Activated T-cell treated with anti-CD3 and anti-CD28 coated beads, Interleukin-2, amount 50 U/mL, for 72 hours (primary cell): ENCODE measurements around the gene KCNQ2. TPM values are rescaled to one million over a fixed set of nuclear protein-coding genes. Genes with fewer than 3 reads are reported as not detected.

ENCODE experiments used
- ATAC-seq, 2 donors: fragments of 150-1000 bp; cut with Tn5 transposase; replicated peaks in 1 of 2; 2 replicates each; pipeline ENCODE4 v1.10.0; 2021; ENCODE audit warnings: moderate library complexity in 2 of 2, mild to moderate bottlenecking in 1 of 2
- DNase-seq, 2 donors: peaks; one replicate each; pipeline ENCODE4 v3.0.0; 2021 to 2022; ENCODE audit warnings: mixed read lengths in 1 of 2
- H3K27ac Mint-ChIP-seq: one replicate; pipeline ENCODE4 v1.8.0; 2022; ENCODE audit warnings: mild to moderate bottlenecking, moderate library complexity, mixed read lengths
- H3K27me3 Mint-ChIP-seq: one replicate; pipeline ENCODE4 v1.8.0; 2022; ENCODE audit warnings: low read depth, mixed read lengths
- H3K36me3 Mint-ChIP-seq, 2 donors: one replicate each; pipeline ENCODE4 v1.8.0; 2022; ENCODE audit warnings: mixed read lengths in 2 of 2, mild to moderate bottlenecking in 1 of 2; ENCODE audit not compliant: insufficient read depth in 2 of 2
- H3K4me1 Mint-ChIP-seq: one replicate; pipeline ENCODE4 v1.8.0; 2022; ENCODE audit warnings: low read depth, mixed read lengths
- H3K4me3 Mint-ChIP-seq, 2 donors: one replicate each; pipeline ENCODE4 v1.8.0; 2022; ENCODE audit warnings: mild to moderate bottlenecking in 2 of 2, mixed read lengths in 2 of 2, moderate library complexity in 2 of 2
- H3K9me3 Mint-ChIP-seq, 2 donors: one replicate each; pipeline ENCODE4 v1.8.0; 2022; ENCODE audit warnings: mixed read lengths in 2 of 2
- total RNA-seq, 2 donors: library from RNA; stranded (reverse); gene quantifications; one replicate each; pipeline ENCODE4 v1.2.3, GENCODE V29; 2022

The KCNQ2 gene
- total RNA-seq, 2 donors from 2014 or later: 0.44 to 0.65 TPM

DNA sequence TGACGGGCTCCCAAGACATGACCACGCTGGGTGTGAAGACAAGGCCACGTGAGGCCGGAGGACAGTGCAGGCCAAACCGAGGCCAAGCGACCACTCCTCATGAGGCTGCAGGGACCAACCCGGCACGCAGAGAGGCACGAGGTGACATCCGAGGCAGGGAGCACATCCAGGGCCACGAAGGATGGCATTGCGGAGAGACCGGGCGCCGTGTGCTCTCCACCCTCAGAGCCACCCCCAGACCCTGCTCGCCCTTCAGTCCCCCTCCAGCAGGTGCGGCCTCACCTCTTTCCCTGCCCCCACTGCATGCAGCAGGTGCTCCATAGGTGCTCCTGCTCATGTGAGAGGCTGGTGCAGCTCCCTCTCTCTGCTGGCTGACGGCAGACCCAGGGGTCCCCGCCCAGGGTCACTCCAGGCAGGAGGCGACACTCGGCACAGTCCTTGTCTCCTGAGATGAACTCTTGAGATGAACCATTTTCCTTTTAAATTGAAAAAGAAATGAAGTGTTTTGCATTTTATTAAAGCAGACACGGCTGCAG, 77.5 kb downstream of the KCNQ2 start:
- Mint-ChIP-seq H3K4me1 (no peaks in the 10 kb centered on the region), H3K27ac (no peak overlapping the region), H3K27me3 (no peaks in the 10 kb centered on the region), H3K4me3 (no peak overlapping the region), H3K9me3 (no peaks in the 10 kb centered on the region), H3K36me3 (no peaks in the 10 kb centered on the region)
- ATAC-seq (no peak), DNase-seq (no peak)

DNA sequence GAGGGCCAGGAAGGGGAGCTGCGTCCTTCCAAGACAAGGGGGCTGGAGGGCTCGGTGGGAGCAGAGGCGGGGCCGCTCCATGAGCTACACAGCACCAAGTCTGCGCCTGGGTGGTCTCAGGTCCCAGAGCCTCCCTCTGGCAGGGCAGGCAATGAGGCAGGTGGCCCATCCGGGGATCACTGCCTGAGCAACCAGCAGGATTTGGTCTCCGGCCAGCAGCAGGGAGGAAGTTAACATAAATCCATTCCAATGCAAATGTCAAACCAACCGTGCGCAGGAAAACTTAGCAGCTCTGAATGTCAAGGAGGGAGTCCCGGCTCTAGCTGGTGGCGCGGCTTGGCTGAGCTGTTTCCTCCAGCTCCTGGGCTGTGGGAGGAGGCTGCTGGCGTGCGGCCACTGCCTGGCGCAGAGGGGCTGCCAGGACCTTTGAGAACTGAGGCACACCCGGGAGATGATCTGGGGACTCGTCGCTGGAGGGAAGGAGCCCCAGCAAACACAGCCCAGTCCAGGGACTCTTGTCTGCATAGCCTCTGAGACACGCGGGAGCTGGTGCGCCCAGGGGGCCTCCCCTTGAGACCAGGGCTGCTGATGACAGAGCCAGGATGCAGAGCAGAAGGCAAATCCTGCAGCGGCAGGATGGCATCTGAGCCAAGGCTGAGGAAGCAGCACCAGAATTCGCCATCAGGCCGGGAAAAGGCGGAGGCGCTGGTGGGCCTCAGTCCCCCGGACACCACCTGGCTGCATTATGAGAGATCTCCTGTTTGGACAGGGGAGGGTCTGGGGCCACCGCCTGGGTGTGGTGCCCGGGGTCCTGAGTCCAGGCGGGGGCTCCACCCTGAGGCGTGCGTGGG, 78.2 kb downstream of the KCNQ2 start:
- no peak for DNase-seq
- H3K36me3 Mint-ChIP-seq: no peaks in the 10 kb centered on the region
- no peak overlapping the region for H3K27ac Mint-ChIP-seq
- H3K9me3 Mint-ChIP-seq: no peaks in the 10 kb centered on the region
- no peak overlapping the region for H3K4me3 Mint-ChIP-seq
- H3K4me1 Mint-ChIP-seq: no peaks in the 10 kb centered on the region
- ATAC-seq: no peak
- H3K27me3 Mint-ChIP-seq: no peaks in the 10 kb centered on the region

DNA sequence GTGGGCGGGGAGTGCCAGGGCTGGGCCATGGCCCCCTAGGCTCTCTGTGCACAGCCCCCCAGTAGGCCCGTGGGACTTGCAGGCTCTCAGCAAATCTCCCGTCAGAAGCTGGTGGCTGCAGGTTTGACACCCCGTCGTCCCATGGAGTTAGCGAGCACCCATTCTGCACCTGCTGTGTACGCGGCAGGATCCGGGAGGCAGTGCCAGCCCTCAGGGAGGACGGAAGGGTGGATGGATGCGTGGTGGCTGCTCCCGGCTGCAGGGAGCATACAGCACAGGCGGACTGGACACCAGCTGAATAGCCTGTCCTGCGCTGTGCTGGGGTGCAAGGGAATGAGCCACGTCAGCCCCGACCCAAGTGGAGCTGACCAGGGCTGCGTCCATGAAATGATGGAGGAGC, 78.9 kb downstream of the KCNQ2 start:
- no peak overlapping the region for H3K27ac Mint-ChIP-seq
- no peak for ATAC-seq
- no peaks in the 10 kb centered on the region for H3K27me3 Mint-ChIP-seq
- H3K4me3 Mint-ChIP-seq: no peak overlapping the region
- DNase-seq: no peak
- H3K9me3 Mint-ChIP-seq: no peaks in the 10 kb centered on the region
- no peaks in the 10 kb centered on the region for H3K4me1 Mint-ChIP-seq
- H3K36me3 Mint-ChIP-seq: no peaks in the 10 kb centered on the region

DNA sequence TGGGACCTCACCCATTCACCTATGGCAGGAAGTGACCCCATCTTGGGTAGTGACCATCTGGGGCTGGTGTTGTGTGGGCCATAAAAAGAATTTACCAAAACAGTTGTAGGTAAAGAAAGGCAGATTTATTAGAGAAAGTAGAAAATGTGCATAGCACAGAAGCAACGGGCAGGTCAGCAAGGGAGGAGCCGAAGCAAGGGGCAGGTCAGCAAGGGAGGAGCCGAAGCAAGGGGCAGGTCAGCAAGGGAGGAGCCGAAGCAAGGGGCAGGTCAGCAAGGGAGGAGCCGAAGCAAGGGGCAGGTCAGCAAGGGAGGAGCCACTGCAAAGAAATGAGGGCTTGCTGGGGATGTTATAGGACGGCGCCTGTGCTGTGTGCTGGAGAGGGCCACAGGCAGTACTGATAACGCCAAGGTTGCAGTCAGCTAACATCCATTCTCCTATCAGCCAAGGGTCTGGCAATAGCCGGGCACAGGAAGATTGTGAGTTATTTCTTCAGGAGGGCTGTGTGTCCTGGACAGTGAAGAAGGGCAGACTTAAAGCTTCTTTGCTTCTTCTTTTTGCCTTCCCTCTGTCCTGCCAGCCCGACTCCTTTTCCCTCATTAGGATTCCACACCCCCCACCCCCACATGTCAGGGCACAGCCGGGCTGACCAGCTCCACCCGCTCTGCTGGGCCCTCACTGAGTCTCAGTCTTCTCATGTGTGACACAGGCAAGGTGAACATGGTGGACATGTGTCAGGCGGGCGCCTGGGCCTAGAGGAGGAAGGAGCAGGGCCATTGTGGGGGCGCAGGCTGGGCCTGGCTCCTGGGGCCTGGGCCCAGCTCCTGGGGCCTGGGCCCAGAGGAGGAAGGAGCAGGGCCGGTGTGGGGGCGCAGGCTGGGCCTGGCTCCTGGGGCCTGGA, 79.7 kb downstream of the KCNQ2 start:
- Mint-ChIP-seq H3K9me3 (peaks cover 3 to 4% of the 10 kb centered on the region in 2 donors), H3K4me3 (no peak overlapping the region), H3K4me1 (no peaks in the 10 kb centered on the region), H3K27me3 (no peaks in the 10 kb centered on the region), H3K27ac (no peak overlapping the region), H3K36me3 (peaks cover 0 to 4% of the 10 kb centered on the region in 2 donors)
- no peak for ATAC-seq
- DNase-seq: no peak

DNA sequence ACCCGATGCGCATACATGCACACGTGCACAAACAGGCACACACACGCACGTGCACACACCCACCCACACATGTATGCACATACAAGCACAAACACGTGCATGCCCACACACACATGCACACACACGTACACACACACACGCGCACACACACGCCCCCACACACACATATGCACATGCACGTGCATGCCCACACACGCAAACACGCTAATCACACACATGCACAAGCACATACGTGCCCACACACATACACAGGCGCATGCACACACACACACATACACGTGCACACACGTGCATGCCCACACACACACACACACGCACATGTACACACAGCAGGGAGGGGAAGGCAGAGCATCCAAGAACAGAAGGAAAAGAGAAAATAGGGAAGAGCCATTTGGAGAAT, 84.5 kb downstream of the KCNQ2 start:
- Mint-ChIP-seq H3K27ac (no peak overlapping the region), H3K4me1 (no peaks in the 10 kb centered on the region), H3K9me3 (peaks cover 18 to 19% of the 10 kb centered on the region in 2 donors), H3K4me3 (no peak overlapping the region), H3K36me3 (peaks cover 10% of the 10 kb centered on the region in 2 donors), H3K27me3 (no peaks in the 10 kb centered on the region)
- ATAC-seq (no peak), DNase-seq (no peak)

DNA sequence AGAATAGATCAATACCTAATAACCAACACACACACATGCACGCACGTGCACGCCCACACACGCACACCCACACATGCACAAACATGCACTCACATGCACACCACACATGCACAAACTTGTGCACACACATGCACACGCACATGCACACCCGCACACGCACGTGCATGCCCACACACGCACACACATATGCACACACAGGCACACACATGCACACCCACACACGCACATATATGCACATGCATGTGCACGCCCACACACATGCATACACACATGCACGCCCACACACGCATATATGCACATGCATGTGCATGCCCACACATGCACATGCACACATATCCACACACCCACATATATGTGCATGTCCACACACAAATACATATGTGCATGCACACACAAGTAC, 85.1 kb downstream of the KCNQ2 start:
- Mint-ChIP-seq H3K27me3 (no peaks in the 10 kb centered on the region), H3K4me3 (no peak overlapping the region), H3K9me3 (peaks cover 18 to 19% of the 10 kb centered on the region in 2 donors), H3K4me1 (no peaks in the 10 kb centered on the region), H3K27ac (no peak overlapping the region), H3K36me3 (peaks cover 10% of the 10 kb centered on the region in 2 donors)
- no peak for ATAC-seq
- DNase-seq: no peak

DNA sequence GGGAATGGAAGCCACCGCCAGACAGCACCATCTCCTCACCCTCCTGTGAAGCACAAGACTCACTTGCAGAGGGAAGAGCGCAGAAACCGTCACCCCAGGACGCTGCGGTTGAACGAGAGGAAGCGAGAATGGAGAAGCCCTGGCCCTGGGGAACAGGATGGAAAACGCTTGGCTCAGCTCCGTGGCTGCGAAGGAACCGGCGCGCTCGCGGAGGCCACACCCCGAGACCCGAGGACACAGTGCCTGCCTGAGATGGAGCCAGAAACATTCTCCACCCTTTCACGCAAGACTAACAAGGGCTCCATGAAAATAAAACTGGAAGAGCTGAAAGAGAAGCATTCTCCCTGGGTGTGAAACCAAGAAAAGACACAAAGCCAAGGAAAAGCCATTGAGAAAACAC, 86.0 kb downstream of the KCNQ2 start:
- Mint-ChIP-seq H3K27me3 (no peaks in the 10 kb centered on the region), H3K4me3 (no peak overlapping the region), H3K27ac (no peak overlapping the region), H3K9me3 (peaks cover 18 to 19% of the 10 kb centered on the region in 2 donors), H3K36me3 (peaks cover 10% of the 10 kb centered on the region in 2 donors), H3K4me1 (no peaks in the 10 kb centered on the region)
- no peak for DNase-seq
- no peak for ATAC-seq

DNA sequence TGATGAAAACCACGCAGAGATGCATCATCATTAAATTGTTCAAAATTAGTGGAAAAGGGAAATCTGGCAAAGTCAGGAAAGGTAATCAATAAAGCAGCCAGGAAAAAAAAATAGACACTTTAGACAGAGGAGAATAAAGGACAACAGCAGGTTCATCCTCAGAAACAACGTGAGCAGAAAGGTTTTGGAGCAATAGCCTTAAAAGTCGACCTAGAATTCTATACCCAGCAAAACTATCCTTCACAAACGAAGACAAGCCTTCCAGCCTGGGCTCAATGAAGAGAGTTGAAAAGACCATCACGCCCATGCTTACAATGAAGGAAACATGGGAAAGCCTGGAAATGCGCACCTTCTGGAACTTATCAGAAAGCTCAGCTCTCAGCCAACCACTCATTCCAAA, 86.6 kb downstream of the KCNQ2 start:
- no peak overlapping the region for H3K27ac Mint-ChIP-seq
- no peaks in the 10 kb centered on the region for H3K4me1 Mint-ChIP-seq
- no peak overlapping the region for H3K4me3 Mint-ChIP-seq
- ATAC-seq (no peak), DNase-seq (no peak)
- H3K9me3 Mint-ChIP-seq: peaks cover 18 to 19% of the 10 kb centered on the region in 2 donors
- peaks cover 10% of the 10 kb centered on the region in 2 donors for H3K36me3 Mint-ChIP-seq
- H3K27me3 Mint-ChIP-seq: no peaks in the 10 kb centered on the region

DNA sequence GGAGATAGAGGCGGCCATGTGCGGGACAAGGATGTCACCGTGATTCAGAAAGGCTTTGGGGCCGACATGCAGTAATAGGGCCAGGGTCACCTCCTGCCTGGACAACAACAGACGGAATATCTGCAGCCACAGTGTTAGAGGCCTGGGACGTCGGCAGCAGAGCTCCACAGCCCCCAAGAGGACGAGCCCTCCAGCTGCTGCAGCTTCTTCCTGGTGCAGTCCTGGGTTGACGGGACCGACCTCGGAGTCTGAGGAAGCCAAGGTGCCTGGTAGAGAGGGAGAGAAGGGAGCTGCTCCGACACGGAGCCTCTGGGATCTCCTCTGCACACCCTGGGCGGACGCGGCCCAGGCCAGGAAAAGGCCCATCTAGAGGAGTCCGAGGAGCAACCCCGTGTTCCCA, 88.1 kb downstream of the KCNQ2 start:
- ATAC-seq (no peak), DNase-seq (no peak)
- Mint-ChIP-seq H3K27ac (no peak overlapping the region), H3K9me3 (peaks cover 18 to 19% of the 10 kb centered on the region in 2 donors), H3K4me1 (no peaks in the 10 kb centered on the region), H3K36me3 (peaks cover 10% of the 10 kb centered on the region in 2 donors), H3K4me3 (no peak overlapping the region), H3K27me3 (peaks cover under 1% of the 10 kb centered on the region)

DNA sequence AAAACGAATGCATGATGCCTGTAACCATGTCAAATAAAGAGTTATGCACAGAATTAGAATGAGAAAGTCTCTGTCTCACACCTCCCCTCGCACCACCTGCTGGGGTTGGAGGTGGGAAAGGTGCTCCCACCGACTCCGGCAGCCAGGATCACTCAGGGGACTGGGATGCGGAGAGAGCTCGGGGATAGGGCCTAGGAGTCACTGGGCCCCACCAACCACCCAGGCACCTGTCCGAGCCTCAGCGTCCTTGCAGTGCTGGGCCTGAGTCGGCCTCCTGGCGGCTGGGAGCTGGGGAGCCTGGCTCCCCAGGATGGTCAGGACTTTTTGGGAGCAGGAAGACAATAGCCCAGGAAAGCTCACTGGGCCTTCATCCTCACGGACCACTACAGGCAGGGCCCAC, 88.9 kb downstream of the KCNQ2 start:
- ATAC-seq (no peak), DNase-seq (no peak)
- no peak overlapping the region for H3K4me3 Mint-ChIP-seq
- H3K4me1 Mint-ChIP-seq: no peaks in the 10 kb centered on the region
- H3K27ac Mint-ChIP-seq: no peak overlapping the region
- H3K36me3 Mint-ChIP-seq: peaks cover 10% of the 10 kb centered on the region in 2 donors
- H3K27me3 Mint-ChIP-seq: peaks cover 6% of the 10 kb centered on the region
- peaks cover 18 to 19% of the 10 kb centered on the region in 2 donors for H3K9me3 Mint-ChIP-seq

DNA sequence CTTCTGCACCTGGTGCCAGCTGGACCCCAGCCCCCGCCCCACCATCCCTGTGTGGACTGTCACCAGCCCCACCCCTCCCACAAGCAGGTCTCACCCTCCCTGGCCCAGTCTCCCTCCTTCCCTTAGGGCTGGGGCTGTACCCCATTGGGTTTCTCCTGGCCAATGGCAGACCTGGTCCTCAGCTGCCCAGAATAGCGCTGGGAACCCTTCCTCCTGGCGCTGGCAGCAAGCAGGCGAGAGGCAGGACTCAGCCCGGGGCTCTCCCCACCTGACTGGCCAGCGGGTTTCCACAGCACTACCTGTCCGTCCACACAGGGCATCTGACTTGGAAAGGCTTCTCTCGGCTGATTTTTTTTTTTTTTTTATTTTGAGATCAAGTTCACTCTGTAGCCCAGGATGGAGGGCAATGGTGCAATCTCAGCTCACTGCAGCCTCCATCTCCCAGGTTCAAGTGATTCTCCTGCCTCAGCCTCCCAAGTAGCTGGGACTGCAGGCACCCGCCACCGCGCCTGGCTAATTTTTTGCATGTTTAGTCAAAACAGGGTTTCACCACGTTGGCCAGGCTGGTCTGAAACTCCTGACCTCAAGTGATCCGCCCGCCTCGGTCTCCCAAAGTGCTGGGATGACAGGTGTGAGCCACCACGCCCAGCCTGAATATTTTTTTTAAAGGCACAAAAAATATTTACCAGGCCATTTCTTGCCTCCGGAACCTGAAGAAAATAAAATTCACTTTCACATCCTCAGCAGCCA, 89.7 kb downstream of the KCNQ2 start:
- Mint-ChIP-seq H3K4me1 (no peaks in the 10 kb centered on the region), H3K4me3 (no peak overlapping the region), H3K9me3 (peaks cover 15 to 17% of the 10 kb centered on the region in 2 donors), H3K36me3 (peaks cover 7 to 10% of the 10 kb centered on the region in 2 donors), H3K27ac (no peak overlapping the region), H3K27me3 (peaks cover 6% of the 10 kb centered on the region)
- DNase-seq (no peak), ATAC-seq (no peak)

DNA sequence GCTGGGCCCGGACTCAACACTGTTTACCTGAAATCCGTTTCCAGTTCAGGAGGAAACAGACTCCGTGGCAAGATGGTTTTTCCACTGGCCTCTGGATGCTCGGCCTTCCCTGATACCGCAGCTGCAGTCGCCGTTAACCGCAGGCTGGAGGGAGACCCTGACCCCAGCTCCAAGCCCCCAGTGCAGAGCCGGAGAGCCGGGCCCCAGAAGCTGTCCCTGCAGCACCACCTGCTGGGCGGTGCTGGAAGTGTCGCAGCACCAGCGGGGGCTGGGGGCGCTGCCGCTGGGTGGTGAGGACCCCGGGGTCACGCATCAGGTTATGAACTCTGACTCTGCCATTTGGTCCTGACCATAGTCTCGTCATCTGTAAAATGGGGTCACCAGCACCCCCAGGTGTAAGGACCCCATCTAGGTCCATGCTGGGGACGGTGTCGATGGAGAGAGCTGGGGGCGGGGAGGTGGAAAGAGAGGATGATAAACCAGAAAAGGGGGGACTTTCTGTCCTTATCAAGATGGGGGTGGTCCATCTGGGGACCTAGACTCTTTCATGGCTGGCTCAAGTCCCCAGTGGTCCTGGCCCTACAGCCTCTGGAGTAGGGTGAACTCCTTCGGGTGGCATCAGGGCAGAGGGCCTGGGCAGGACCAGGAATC, 90.5 kb downstream of the KCNQ2 start:
- H3K27ac Mint-ChIP-seq: no peak overlapping the region
- H3K9me3 Mint-ChIP-seq: peaks cover 9 to 10% of the 10 kb centered on the region in 2 donors
- DNase-seq (peak; percentile 33 to 54), ATAC-seq (peak; percentile 25 to 41)
- no peak overlapping the region for H3K4me3 Mint-ChIP-seq
- H3K27me3 Mint-ChIP-seq: peaks cover 6% of the 10 kb centered on the region
- H3K36me3 Mint-ChIP-seq: peaks cover 6 to 10% of the 10 kb centered on the region in 2 donors
- no peaks in the 10 kb centered on the region for H3K4me1 Mint-ChIP-seq
